ENCODE data around the gene GORASP2.
A peak's percentile ranks its signal among the peaks of the same experiment; 100 is the strongest.
"Not testable (repeated sequence)": the region's sequence is repeated elsewhere in the genome, so short reads cannot be mapped to it uniquely, and the experiment has no call there.

Gene GORASP2

DNA sequence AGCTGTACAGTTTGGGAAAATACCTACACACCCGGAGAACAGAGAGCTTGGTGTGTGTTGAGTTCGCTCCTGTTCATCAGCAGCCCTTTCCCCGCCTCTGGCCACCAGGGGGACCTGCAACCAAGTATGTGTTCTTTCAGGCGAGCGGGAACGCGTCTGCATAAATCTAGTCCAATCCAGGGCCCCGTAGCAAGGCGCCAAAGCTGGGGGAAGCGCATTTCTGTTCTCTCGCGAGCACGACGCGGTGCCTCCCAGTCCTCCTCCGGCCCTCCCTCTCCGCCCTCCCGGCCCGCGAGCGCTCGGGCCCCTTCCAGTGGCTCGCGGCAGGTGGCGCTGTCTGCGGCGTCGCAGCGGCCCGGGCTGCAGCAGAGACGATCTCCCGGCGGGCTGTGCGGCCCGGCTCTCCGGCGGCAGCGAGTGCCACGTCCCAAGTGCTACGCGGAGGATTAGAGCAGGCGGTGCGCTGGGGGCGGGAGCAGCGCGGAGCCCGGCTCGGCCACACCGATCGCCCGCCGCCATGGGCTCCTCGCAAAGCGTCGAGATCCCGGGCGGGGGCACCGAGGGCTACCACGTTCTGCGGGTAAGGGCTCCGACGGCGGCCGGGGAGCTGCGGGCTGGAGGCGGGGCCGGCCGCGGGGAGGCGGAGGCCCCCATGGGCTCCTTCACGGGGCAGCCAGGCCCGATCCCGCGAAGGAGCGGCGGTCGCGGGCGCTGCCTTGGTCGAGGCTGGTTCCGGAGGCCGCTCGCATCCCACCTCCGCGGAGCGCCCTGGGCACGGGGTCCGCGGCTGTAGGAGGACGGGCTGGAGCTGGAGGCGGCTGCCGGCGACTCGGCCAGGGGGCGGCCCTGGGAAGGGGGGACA is at the start of gene GORASP2:
GORASP2 (plus strand) TSS at position 430 of the 862 bp plus-strand sequence; CDS start at position 518, 88 bp downstream.
- DNase-seq, result peak; percentile 99

DNA sequence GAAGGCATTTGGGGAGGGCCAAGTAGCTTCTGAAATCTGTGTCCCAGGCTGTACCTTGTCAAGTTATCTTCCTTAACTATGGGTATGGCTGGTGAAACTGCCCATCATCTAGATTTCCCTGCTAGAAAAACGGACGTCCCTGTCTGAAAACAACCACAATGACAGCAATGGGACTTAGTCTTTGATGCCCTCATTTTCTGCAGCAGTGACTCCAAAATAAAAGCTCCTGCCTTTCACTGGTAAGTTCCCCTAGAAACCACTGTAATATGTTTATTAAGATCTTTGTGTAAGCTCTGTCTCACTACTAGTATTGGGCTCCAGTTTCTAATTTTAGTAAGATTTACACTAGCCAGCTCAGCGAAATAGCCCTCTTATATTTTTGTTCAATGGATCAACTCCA is 47.2 kb upstream of the GORASP2 start:
- no peak for DNase-seq

DNA sequence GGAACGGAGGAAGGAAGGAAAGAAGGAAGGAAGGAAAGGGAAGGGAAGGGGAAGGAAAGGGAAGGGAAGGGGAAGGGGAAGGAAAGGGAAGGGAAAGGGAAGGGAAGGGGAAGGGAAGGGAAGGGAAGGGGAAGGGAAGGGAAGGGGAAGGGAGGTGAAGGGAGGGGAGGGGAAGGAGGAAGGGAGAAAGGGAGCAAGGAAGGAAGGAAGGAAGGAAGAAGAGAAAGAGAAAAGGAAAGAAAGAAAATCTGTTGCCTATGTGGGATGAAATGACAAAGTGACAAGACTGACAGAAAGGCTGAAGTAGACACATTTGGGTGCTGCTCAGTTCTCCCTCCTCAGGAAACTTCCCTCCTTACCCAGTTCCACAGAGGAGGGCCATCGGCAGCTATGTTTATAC is 46.3 kb upstream of the GORASP2 start:
- no peak for DNase-seq

DNA sequence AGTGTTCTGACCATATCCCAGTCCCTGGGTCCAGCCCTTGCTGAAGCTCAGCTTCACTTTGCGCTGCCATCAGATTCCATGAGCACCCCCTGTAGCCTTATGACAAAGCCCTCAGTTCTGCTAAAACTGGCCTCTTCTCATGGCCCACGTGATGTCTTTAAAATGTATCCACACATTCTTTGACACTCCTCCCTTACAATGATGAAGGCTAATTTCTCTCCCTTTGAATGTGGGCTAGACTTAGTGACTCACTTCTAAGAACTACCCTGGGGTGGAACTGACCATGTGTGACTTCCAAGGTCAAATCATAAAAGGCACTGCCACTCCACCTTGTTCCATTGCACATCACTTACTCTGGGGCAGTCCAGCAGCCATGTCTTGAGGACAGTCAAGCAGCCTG is 45.4 kb upstream of the GORASP2 start:
- DNase-seq, result no peak

DNA sequence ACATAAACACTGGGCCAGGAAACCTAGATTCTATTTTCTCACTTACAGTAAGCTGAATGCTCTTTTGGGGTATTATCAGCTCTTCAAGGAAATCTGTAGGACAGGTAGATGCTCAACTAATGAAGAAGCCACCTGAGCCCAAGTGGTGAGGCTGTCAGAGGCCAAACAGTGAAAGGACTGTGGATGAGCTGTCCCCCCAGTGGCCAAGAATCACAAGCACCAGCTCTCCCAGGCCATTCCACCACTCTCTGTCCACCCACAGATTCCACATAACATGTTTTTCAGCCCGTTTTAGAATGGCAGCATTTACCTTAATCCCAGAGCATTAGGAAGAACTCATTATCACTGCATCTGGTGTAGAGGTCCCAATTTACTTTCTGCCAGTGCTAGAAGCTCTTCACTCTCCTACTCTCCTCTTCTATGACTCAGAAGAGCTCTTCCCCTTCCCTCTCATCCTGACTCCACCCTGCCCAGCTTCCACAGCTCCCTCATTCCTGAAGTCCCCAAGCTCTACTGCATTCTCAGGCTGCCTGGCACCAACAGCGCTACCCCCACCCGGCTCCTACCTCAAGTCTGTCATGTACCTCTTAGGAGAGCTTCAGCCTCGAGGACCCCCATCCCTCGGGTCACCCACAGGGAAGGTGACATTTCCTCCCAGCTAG is 43.8 kb upstream of the GORASP2 start:
- DNase-seq, result no peak

DNA sequence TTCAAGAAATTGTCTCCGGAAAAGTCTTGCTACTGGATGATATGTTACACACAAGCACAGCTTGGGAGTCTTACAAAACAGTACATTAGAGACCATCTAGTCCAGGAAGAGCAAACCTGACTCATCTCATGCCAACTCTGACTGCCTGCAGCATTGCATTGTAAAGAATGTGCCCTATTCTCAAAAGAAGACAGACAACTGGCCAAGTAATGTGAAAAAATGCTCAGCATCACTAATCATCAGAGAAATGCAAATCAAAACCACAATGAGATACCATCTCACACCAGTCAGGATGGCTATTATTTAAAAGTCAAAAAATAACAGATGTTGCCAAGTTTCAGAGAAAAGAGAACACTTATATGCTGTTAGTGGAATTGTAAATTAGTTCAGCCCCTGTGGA is 42.7 kb upstream of the GORASP2 start:
- DNase-seq, result no peak

DNA sequence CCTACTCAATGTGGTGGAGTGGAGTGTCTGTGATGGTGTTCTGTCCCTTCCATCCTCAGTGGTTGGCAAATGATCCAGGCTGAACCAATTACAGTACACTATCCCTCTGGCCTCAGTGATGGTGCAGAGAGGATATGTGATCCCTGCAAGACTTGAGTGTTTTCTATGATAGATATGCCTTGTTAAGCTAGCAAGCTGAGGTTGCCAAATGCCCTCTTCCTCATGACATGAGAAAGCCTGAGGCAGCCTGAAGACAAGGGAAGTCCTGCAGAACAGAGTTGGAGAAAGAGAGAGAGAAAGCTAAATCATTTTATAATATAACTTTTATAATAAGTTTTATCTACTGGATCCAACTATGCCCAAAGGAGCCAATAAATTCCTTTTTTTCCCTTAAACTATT is 41.6 kb upstream of the GORASP2 start:
- DNase-seq, result no peak

DNA sequence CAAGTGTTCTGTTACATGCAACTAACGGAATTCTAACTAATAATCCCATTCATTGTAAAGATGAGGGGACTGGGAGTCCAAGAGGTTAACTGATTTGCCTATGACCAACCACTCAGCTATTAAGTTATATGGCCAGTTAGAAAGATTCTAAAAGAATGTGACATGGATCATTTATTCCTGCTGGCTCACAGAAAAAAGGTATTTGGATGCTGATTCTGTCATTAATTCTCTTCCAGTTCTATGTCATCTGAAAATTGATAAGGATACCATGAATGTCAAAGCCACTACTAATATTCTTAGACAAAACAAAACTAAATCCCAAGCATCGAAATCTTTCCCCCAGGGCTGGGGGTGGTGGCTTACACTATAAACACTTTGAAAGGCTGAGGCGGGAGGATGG is 41.2 kb upstream of the GORASP2 start:
- no peak for DNase-seq

DNA sequence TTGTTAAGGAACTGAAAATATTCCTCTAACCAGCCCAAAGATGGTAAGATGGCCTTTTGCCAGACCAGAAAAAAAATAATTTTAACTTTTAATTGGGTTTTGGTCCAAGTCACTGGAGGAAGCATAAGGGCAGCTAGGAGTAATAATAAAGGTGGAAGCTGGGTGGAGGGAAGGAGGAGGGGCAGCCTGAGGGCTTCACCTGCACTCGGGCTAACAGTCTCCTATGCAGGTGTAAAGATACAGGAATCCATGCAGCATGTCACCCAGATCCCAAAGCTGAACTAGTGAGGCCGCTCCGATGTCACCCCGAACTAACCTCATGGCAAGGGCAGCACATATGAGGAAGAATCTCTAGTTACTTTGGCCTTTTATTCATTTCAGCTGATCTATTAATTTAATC is 37.2 kb upstream of the GORASP2 start:
- DNase-seq, result no peak

DNA sequence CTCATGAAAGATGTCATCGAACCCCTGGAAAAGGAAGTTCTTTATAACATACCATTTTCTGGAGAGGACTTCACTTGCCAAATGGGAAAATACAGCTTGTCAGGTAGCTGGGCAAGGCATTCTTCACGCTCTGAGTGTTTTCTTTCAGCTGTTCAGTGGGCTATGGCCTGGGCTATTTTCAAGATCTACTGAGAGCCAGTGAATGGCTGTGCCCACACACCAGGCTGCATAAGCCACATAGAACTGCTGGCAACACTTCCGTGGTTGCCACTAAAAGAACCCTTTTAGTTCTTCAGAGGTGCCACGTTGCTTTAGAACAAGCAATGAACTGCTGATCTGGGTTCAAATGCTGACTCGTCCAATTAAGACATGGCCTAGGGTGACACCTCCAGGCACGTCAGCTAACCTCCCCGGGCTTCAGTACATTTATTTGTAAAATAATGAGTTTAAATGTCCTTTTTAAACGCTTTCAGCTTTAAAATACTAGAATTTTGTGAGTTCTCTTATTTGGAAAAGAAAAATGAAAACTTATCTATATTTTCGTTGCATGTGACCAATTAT is 36.6 kb upstream of the GORASP2 start:
- DNase-seq, result no peak

DNA sequence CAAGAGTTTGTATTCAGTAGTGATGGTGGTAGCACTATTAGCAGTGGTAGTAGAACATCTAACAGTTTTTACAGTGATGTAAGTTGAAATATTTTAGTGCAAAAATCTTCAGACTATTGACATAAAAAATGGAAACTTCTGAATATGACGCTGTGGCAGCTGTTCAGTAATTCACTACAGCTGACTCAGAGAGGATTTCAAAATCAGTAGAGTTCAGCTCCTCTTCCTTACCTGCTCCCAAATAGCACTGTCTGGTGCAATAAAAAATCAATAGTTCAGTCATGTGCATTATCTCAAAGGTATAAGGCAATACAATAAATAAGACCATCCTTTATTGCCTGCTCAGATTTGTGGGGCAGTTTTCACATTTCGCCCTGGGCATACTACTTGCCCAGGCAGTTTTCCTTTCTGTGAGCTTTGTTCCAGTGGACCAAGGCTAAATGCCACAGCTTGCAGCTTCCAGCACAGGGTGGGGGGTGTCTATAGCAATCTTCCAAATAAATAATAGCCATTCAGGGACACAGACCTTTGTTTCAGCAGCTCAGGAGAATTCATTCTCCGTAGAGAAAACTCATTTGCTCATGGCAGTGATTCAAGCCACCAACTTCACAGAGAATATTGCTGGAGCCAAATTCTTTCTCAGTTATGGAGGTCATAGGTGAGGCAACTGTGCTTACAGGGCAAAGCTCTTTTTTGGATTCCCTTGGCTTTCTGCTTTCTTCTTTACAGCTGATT is 33.9 kb upstream of the GORASP2 start:
- no peak for DNase-seq

DNA sequence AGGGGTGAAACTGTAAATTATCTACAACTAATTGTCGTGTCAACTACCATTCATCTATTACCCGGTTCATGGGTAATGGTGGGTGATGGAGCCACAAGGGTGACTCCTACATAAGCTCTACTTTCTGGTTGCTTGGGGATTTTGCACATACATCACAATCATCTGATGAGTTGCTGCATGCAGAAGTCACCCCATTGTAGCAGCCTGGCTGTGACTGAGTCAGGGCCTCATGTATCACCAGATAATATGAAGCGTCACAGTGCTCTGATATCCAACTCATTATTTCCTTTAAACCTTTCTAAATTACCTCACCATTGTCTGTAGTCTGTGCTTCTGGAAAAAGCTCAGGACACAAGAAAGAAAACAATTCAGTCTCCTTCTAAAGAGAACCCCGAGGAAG is 32.4 kb upstream of the GORASP2 start:
- no peak for DNase-seq

DNA sequence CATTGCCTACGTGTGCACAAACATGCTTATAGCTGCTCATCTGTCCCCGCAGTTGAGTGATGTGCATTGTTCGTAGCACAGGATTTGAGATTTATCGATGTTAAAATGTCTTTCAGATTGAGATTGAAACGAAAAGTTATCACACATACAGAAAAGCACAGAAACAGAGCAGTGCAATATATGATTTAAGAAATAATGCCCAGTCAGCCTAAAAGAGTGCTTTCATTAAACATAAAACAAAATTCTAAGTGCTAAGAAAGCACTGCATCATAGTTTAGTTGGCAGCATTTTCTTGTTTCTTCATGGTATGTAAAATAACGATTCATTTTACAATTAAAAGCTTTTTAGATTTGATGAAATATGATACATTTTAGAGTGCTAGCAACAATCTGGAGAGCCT is 31.9 kb upstream of the GORASP2 start:
- no peak for DNase-seq

DNA sequence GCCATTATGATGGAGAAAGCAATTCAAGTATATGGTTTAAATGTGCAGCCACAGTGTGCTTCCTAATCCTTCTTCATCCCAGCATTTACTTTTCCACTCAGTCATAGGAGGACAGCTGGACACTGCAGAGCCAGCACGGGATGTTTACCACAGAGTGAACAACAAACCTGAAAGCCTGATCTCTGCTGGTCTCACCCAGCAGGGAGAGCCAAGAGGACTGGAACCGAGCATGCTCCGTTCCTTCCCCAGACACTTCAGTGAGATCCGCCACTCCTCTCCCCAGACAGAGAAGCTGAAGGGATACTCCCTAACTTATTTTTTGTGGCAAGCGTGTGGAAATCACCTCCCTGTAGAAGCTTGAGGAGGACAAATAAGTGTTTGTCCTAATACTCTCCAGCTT is 23.2 kb upstream of the GORASP2 start:
- no peak for DNase-seq

DNA sequence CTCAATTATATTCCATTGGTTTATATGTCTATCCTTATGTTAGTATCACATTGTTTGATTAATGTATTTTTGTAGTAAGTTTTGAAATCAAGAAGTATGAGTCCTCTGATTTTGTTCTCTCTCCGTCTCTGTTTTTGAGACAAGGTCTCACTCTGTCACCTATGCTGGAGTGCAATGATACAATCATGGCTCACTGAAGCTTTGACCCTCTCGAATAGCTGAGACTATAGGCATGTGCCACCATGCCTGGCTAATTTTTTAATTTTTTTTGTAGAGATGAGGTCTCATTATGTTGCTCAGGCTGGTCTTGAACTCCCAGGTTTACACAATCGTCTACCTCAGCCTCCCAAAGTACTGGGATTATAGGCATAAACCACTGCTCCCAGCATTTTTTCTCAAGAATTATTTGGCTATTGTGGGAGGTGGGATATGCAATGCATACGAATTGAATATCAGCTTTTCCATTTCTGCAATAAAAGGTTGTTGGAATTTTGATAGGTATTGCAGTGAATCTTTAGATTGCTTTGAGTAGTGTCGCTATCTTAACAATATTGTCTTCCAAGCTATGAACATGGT is 17.7 kb upstream of the GORASP2 start:
- no peak for DNase-seq

DNA sequence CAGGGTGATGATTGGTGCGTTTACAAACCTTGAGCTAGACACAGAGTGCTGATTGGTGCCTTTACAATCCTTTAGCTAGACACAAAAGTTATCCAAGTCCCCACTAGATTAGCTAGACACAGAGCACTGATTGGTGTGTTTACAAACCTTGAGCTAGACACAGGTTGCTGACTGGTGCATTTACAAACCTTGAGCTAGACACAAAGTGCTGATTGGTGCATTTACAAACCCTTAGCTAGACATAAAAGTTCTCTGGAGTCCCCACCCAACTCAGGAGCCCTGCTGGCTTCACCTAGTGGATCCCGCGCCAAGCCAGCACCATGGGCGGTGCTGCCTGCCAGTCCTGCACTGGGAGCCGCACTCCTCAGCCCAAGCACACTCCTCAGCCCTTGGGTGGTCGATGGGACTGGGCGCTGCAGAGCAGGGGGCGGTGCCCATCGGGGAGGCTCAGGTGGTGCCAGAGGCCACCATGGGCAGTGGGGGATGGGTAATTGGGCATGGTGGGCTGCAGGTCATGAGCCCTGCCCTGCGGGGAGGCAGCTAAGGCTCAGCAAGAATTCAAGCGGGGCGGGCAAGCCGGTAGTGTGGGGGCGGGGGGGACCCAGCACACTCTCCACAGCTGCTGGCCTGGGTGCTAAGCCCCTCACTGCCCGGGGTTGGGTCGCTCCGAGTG is 13.9 kb upstream of the GORASP2 start:
- not testable (repeated sequence) for DNase-seq

DNA sequence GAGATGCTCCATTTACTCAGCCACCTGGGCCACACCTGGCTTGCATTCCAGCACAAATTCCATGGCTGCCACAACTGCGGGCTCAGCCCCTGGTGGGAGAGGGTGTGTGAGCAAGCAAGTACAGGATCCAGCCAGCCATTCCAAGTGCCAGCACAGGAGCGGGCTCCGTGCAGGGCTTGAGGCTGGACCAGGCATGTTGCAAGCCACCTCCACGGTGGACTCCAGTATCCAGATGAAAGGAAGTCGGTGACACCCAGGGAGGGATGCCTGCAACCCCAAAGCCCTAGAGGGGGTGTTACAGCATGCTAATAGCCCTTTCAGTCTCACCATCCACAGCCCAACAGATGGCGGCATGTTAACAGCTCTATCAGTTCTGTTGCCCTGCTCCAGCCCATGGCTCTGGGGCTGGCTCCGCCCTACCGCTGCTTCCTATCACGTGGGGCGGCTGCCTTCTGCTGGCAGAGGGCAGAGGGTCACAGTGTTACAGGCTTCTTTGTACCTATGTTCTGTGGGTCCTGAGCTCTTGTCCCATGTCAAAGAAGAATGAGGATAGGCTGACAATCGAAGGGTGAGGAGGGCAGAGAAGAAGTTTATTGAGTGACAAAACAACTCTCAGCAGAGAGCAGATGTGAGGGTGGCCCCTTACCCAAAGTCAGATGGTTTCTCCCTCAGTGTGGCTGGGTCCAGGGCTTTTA is 11.7 kb upstream of the GORASP2 start:
- no peak for DNase-seq

DNA sequence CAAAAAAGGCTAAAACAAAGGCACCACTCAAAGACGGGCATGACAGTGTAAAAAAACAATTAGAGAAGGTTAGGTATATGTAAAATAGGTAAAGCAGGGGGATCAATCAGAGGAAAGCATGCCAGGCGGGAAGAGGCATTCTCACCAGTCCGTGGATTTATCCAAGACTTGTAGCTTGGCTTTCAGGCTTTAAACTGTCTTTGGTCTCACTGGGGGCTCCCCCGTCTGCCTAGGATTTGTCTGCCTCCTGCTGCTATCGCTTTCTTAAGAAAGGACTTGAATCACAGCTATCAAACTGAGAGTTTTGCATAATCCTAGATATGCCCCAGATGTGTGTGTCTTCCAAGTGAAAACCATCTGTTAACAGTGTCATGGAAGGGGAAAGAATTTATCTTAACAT is 11.1 kb upstream of the GORASP2 start:
- no peak for DNase-seq

DNA sequence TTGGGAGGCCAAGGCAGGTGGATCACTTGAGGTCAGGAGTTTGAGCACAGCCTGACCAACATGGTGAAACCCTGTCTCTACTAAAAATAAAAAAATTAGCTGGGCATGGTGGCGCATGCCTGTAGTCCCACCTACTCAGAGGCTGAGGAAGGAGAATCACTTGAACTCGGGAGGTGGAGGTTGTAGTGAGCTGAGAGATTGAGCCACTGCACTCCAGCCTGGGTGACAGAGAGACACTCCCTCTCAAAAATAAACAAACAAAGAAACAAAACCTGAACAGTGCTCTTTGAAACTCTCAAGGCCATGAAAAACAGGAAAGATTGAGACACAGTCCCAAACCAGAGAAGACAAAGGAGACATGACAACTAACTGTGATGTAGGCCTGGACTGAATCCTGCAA is 7.2 kb upstream of the GORASP2 start:
- not testable (repeated sequence) for DNase-seq

DNA sequence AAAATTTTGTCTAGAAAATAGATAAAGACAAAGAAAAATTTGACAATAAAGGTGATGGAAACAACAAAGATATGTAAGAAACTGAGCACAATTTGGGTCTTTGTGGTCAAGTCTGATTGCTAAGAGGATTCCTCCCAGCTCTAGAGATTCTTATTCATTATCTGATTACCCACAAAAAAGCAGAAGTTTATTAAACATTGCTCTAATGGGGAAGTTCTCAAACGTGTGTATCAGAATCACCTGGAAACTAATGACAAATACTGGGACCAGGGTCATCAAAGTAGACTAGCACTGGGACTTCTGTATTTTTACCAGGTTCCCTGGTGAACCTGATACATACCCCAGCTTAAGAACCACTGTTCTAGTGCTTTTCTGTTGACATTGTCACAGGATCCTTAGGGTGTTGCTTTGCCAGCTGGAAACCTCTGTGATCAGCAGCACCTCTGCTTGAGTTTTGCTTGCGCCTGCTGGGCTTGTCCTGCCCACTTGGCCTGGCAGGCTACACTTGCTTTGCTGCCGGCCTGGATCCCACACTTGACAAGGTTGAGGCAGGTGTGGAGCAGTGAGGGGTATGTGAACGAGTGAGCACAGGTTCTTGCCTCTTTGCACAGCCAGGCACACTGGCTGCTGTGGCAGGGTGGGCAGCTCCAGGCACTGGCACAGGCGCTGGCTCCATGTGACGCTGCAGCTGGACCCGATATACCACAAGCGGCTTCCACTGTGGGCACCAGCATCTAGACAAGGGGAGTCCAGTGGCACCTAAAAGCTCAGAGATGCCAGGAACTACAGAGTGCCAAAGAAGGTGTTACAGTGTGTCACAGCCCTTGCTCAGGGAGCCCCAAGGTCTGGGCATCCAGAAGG is 6.2 kb upstream of the GORASP2 start:
- DNase-seq, result peak; percentile 74

DNA sequence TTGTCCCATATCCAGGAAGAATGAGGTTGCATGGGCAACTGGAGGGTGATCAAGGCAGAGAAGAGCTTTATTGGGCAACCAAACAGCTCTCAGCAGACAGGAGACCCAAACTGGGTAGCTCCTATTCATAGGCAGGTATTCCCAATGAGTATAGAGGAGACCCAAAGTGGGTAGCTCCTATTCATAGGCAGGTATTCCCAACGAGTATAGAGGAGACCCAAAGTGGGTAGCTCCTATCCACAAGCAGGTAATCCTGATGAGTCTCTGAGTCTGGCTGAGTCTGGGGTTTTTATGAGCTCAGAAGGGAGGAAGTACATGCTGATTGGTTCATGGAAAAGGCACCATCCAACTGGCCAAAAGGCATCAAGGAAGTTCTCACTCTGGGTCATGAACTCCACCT is 5.3 kb upstream of the GORASP2 start:
- DNase-seq, result no peak
